NCI-H146 (cell line): ENCODE data around the gene RBPMS2.

Experiments
- DNase-seq: peaks from one replicate; lab custom pipeline; 2025; lab: John Stamatoyannopoulos, UW

Gene RBPMS2

DNA sequence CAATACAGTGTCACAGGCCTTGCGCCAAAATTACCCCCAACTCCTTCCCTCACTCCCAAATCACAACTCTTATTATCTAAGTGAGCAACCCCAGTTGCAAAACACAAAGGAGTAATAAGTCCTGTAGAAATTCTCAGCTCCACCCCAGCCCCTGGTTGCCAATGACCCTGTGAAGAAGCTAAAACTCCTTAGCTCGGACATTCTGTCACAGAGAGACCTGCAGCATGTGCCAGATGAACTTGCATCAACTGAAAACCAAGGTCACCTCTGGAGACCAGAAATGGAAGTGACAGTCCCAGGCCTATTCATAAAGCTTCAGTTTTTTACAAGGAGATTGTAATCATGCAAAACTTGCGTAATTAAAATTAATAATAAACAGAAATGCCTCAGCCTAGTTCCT is 55.2 kb downstream of the RBPMS2 start:
- no peak for DNase-seq

- no peak for DNase-seq
Observed at GRCh38 chr15:64717735-64718495, 57.5 kb downstream of the RBPMS2 start.

DNA sequence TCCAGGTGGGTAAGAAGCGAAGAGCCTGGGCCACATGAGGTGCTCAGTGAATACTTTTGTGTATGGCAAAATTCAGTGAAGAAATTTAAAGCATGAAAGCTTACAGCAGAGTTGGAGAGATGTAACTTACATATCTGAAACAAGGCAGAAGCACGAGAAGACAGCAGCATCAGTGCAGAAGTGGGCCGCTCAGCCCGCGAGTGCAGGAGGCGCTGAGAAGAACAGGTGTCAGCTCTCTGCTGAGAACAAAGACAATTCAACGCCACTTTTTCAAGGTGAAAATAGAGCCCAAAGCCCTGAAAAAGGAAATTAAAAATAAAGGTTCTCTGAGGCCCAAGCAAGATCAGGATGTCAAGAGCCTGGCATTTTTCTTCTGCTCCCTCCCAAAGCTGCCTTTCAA is 58.3 kb downstream of the RBPMS2 start:
- DNase-seq, result no peak

DNA sequence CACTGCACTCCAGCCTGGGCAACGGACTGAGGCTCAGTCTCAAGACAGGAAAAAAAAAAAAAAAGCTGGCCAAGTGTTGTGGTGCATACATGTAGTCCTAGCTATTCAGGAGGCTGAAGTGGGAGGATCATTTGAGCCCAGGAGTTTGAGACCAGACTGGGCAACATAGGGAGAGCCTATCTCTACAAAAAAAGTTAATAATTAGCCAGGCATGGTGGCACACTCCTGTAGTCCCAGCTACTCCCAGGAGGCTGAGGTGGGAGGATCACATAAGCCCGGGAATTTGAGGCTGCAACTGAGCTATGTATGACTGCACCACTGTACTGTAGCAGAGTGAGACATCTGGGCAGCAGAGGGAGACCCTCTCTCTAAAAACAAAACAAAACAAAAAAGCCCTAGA is 58.9 kb downstream of the RBPMS2 start:
- DNase-seq, result no peak

- DNase-seq, result no peak
Observed at GRCh38 chr15:64713592-64713991, 61.8 kb downstream of the RBPMS2 start.

DNA sequence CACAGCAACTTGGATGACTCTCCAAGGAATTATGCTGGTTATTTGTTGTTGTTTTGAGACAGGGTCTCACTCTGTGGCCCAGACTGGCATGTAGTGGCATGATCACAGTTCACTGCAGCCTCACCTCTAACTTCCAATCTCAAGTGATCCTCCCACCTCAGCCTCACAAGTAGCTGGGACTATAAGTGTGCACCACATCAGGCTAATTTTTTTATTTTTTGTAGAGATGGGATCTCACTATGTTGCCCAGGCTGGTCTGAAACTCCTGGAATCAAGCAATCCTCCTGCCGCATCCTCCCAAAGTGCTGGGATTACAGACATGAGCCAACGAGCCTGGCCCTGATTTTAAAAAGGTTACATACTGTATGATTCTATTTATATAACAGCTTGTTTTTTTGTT is 63.0 kb downstream of the RBPMS2 start:
- no peak for DNase-seq

DNA sequence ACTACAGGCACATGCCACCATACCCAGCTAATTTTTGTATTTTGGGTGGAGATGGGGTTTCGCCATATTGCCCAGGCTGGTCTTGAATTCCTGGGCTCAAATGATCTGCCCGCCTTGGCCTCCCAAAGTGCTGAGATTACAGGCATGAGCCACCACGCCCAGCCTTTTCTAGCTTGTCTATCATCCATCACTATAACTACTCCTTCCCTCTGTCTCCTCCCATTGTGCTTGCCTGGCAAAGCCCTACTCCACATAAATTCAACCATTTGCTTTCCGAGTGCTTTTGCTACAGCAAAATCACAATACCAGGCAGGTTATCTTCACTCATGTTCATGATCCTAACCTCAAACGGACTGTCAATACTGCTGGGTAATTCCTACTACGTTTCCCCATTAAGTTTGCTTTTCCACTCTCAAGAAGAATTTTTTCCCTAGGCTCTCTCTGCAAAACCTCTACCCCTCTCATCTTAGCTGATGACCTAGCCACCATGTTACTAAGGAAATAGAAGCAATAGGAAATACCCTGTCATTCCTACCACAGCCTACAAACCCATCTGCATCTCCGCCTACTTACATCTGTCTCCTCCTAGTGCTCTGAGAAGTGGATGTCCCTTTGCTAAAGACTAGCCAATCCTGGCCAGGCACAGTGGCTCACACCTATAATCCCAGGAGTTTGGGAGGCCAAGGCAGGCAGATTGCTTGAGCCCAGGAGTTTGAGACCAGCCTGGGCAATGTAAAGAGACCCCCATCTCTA is 64.5 kb downstream of the RBPMS2 start:
- no peak for DNase-seq

- DNase-seq, result no peak
Observed at GRCh38 chr15:64706011-64706911, 69.1 kb downstream of the RBPMS2 start.

GRCh38 chr15:64705006-64705405 is 70.4 kb downstream of the RBPMS2 start:
- DNase-seq, result no peak

- no peak for DNase-seq
Observed at GRCh38 chr15:64703632-64703959, 71.8 kb downstream of the RBPMS2 start.

DNA sequence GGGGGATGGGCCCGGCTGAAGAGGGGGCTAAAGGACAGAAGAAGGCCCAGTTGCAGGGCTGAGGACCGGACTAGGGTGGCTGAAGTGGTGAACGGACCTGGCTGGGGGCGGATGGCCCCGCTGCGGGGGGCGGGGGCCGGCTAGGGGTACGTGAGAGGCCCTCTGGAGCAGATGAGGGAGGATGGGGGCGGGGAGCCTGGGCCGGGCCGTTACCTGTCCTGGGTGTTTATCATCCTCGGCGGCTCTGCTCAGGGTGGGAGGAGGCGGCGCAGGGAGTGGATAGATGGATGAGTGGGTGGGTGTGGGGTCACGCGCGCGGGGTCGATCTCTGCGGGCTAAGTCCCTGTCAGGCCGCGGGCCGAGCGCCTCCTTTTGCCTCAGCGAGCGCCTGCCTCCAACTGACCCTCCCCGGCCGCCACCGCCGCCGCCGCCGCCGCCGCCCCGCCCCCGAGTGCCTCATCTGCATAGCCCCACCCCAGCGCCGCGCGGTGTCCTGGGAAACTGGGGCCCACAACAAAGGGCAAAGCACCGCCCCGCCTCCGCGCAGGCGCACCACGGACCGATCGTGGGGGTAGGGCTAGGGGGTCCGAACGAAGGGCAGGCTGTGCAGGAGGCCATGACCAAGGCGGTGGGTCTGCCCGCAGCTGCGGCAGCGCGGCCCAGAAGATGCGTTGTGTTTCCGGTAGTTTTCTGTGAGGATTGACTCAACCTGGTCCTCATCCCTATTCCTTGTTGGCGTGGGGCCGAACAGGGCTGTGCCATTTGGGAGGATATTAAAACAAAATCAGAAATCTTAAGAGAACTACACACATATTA is 72.4 kb downstream of the RBPMS2 start:
- DNase-seq, result peak; percentile 90

GRCh38 chr15:64701482-64702184 is 73.8 kb downstream of the RBPMS2 start:
- DNase-seq, result no peak

GRCh38 chr15:64701051-64701450 is 74.3 kb downstream of the RBPMS2 start:
- no peak for DNase-seq

DNA sequence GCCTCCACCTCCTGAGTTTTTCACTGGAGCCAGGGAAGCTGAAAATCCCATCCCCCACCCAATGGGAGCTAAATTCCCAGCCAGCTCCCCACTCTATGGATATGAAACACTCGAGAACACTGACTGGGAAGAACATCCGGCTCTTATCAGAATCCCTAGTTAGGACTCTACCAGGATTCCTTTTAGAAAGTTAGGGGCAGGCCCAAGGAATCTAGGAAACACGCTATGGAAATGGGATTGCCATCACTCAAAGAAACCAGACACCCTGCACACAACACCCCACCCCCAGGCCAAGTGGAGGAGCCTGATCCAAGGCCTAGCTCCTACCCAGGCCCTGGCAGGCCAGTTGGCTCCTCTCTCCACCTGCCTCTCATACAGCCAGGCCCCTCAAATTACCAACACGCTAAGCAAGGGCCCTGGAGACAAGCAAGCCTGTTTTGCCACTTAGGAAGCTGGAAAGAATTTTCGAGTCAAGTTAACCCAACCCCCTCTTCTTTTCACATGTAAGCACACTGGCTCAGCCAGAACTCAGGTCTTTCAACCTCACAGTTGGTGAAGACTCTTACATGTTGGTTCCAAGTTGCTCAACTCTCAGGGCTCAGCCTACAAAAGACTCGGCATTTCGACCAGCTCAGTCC is 75.5 kb downstream of the RBPMS2 start:
- no peak for DNase-seq

GRCh38 chr15:64698823-64699222 is 76.6 kb downstream of the RBPMS2 start:
- DNase-seq, result no peak

DNA sequence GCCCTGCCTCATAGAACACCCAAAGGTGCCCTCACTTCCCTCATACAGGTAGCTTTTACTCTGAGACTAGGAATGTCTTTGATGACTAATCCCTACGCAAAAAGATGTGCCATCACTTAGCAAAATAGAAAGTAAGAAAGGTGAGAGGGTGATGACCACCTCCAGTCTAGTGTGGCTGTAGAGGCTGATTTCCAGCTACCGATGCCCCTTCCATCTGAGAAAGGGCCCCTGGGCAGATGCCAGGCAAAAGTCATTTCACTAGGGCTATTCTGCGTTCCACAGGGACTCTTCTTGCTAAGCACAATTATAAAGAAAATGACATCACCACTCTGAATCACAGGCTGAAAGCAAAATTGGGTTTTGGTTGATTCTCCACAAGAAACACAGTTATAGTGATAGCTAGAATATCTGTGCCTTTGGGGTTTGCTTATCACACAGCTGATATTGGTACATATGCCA is 77.4 kb downstream of the RBPMS2 start:
- DNase-seq, result no peak

DNA sequence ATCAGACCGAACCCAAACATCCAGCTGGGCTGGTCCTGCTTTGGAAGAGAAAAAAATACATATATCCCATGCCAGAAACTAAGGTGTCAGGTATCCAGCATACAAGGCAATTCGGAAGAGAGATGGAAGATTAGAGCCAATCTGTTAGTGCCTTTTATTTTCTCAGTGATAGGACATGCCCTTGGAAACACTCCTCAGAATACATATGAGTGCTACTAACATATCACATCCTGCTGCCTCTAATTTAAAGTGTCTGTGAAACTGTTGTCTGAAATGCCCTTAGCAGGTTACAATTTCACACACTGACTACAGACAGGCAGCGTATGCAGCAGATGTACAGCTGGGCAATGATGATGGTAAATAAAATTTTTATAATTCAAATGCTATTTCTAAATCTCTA is 78.9 kb downstream of the RBPMS2 start:
- DNase-seq, result no peak

GRCh38 chr15:64695561-64695992 is 79.8 kb downstream of the RBPMS2 start:
- no peak for DNase-seq

DNA sequence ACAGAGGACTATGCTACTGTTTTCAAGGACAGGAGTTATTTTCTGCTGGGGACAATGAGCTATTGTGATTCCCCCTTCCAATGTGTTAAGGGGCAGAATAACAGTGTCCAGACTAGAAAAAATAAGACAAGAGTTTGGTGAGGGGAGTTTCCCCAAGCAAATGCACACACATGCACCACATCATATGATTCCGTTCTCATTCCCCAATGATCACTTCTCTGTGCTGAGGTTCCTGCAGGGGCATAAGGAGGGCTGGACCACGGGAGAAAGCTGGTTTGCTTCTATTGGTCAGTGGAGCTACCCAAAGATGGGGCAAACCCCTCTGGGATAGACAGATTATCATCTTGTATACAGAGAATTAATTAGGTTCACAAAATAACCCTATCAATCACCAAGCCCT is 80.6 kb downstream of the RBPMS2 start:
- no peak for DNase-seq

DNA sequence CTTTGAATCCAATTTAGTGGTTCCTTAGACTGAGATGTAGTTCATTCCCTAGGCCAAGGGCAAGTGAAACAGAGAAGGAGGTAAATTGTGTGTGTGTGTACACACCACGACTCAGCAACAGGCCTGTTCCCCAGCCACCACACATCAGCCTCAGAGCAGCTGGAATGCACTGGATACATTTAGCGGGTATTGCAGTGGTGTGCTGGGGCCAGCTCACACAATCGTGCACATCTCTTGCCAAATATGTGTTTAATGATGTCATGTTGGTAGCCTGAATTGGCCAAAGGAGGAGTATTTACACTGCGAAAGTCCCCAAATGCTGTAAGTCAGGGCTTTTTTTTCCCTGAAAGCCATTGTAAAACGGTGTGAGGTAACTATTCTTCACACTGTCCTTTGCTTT is 82.3 kb downstream of the RBPMS2 start:
- DNase-seq, result no peak
